Keratinocyte (primary cell): ENCODE data around the gene AK8.

Source experiments
- CTCF ChIP-seq, 3 experiments: IDR thresholded peaks in 1 of 3; conservative IDR thresholded peaks in 1 of 3; optimal IDR thresholded peaks in 1 of 3; 2 replicates in 2 of 3; 3 replicates in 1 of 3; pipeline versions ENCODE3 to v1.5.1; 2011; ENCODE audit warnings: low read length in 3 of 3, mild to moderate bottlenecking in 3 of 3, moderate library complexity in 2 of 3, control low read depth in 1 of 3, inconsistent platforms in 1 of 3; ENCODE audit not compliant: insufficient read depth in 2 of 3; ENCODE audit errors: extremely low read depth in 1 of 3
- EZH2 ChIP-seq: IDR thresholded peaks from one replicate; pipeline ENCODE4 v1.6.1; 2012; ENCODE audit warnings: inconsistent platforms, mild to moderate bottlenecking, low read length, moderate library complexity

- TF ChIP-seq CTCF (optimal IDR thresholded peaks at IDR 0.05 in 1 of 3, IDR thresholded peaks at IDR 0.05 in 1 of 3, conservative IDR thresholded peaks at IDR 0.05 in 1 of 3; ENCODE audit: extremely low read depth in 1 of 3, insufficient read depth in 2 of 3, low read length in 3 of 3), result no peak
- TF ChIP-seq EZH2, result no peak
Measured at GRCh38 chr9:132697230-132697629, 180.9 kb downstream of the AK8 start.
